Effector memory CD4-positive, alpha-beta T cell (primary cell): Measurements from ENCODE around the gene MARCKSL1.
"Not testable (repeated sequence)": the region's sequence is repeated elsewhere in the genome, so short reads cannot be mapped to it uniquely, and the experiment has no call there.

Experiments used
- DNase-seq, 3 donors: peaks; one replicate each; pipeline ENCODE4 v3.0.0-alpha.2; 2020
- H3K27ac ChIP-seq: 2 replicates; pipeline ENCODE4 v1.7.0; 2013; ENCODE audit warnings: mild to moderate bottlenecking, low read length, moderate library complexity; ENCODE audit not compliant: insufficient read depth, poor library complexity, severe bottlenecking
- H3K27me3 ChIP-seq: replicated peaks from 2 replicates; pipeline ENCODE4 v1.7.0; 2013; ENCODE audit warnings: mild to moderate bottlenecking, low read length; ENCODE audit not compliant: insufficient read depth, control insufficient read depth, poor library complexity, severe bottlenecking
- H3K36me3 ChIP-seq: 2 replicates; pipeline ENCODE4 v1.7.0; 2013; ENCODE audit warnings: mild to moderate bottlenecking, low read length, moderate library complexity; ENCODE audit not compliant: control insufficient read depth, insufficient read depth
- H3K4me1 ChIP-seq: 2 replicates; pipeline ENCODE4 v1.7.0; 2013; ENCODE audit warnings: low read length, mild to moderate bottlenecking; ENCODE audit not compliant: control insufficient read depth, insufficient read depth, poor library complexity, severe bottlenecking
- H3K4me3 ChIP-seq: 2 replicates; pipeline ENCODE4 v1.7.0; 2013; ENCODE audit warnings: low read length, low read depth, mild to moderate bottlenecking; ENCODE audit not compliant: insufficient read depth, poor library complexity, severe bottlenecking
- H3K9me3 ChIP-seq: 2 replicates; pipeline ENCODE4 v1.7.0; 2013; ENCODE audit warnings: mild to moderate bottlenecking, low read length, moderate library complexity; ENCODE audit not compliant: control insufficient read depth

Gene MARCKSL1

GRCh38 chr1:32291145-32291707, 44.8 kb downstream of the MARCKSL1 start:
- Histone ChIP-seq H3K4me1 (peaks cover 23% of the 10 kb centered on the region), H3K27ac (peak overlapping the region; percentile 83), H3K9me3 (no peaks in the 10 kb centered on the region), H3K36me3 (peaks cover 6% of the 10 kb centered on the region), H3K4me3 (peak overlapping the region; percentile 73), H3K27me3 (no peaks in the 10 kb centered on the region)
- no peak for DNase-seq

- no peak for DNase-seq
- H3K36me3 ChIP-seq = peaks cover 24% of the 10 kb centered on the region
- H3K4me3 ChIP-seq = no peak overlapping the region
- no peaks in the 10 kb centered on the region for H3K27me3 ChIP-seq
- peaks cover 19% of the 10 kb centered on the region for H3K4me1 ChIP-seq
- no peak overlapping the region for H3K27ac ChIP-seq
- no peaks in the 10 kb centered on the region for H3K9me3 ChIP-seq
Observed at GRCh38 chr1:32289256-32289655, 46.8 kb downstream of the MARCKSL1 start.

- H3K9me3 ChIP-seq = no peaks in the 10 kb centered on the region
- H3K27me3 ChIP-seq = no peaks in the 10 kb centered on the region
- H3K36me3 ChIP-seq = peaks cover 39% of the 10 kb centered on the region
- no peak overlapping the region for H3K4me3 ChIP-seq
- H3K27ac ChIP-seq = no peak overlapping the region
- no peak for DNase-seq
- peaks cover 10% of the 10 kb centered on the region for H3K4me1 ChIP-seq
Observed at GRCh38 chr1:32286763-32287162, 49.3 kb downstream of the MARCKSL1 start.

- Histone ChIP-seq H3K27ac (no peak overlapping the region), H3K4me1 (peaks cover 3% of the 10 kb centered on the region), H3K36me3 (peaks cover 49% of the 10 kb centered on the region), H3K4me3 (no peak overlapping the region), H3K27me3 (no peaks in the 10 kb centered on the region), H3K9me3 (no peaks in the 10 kb centered on the region)
- no peak for DNase-seq
Observed at GRCh38 chr1:32285658-32286057, 50.4 kb downstream of the MARCKSL1 start.

- peaks cover 57% of the 10 kb centered on the region for H3K36me3 ChIP-seq
Observed at GRCh38 chr1:32284777-32285176, 51.3 kb downstream of the MARCKSL1 start.

More at GRCh38 chr1:32284777-32285176, 51.3 kb downstream of the MARCKSL1 start:
- H3K4me3 ChIP-seq, H3K27me3 ChIP-seq, H3K9me3 ChIP-seq, DNase-seq, H3K27ac ChIP-seq, H3K4me1 ChIP-seq: not testable (repeated sequence)
